HG02973 (cell line): ENCODE results near the gene PNPLA1.

ENCODE experiments used
- ATAC-seq: cut with Tn5 transposase; IDR thresholded peaks from one replicate; pipeline ENCODE4 v1.9.1; 2021; ENCODE audit warnings: moderate library complexity; ENCODE audit not compliant: unreplicated experiment

The PNPLA1 gene

GRCh38 chr6:36246506-36247268 lies 23.2 kb upstream of the PNPLA1 start:
- no peak for ATAC-seq

- ATAC-seq: no peak
Observed at GRCh38 chr6:36247693-36248092, 22.2 kb upstream of the PNPLA1 start.

- ATAC-seq: no peak
Observed at GRCh38 chr6:36248980-36249379, 20.9 kb upstream of the PNPLA1 start.

GRCh38 chr6:36249536-36249935 lies 20.3 kb upstream of the PNPLA1 start:
- ATAC-seq: no peak

GRCh38 chr6:36252005-36252404 lies 17.9 kb upstream of the PNPLA1 start:
- ATAC-seq: no peak

- no peak for ATAC-seq
Observed at GRCh38 chr6:36263390-36264000, 6.4 kb upstream of the PNPLA1 start.

GRCh38 chr6:36265744-36266143 lies 4.1 kb upstream of the PNPLA1 start:
- ATAC-seq: no peak

- ATAC-seq: no peak
Observed at GRCh38 chr6:36266913-36267644, 2.8 kb upstream of the PNPLA1 start.

GRCh38 chr6:36267731-36268477 lies 2.0 kb upstream of the PNPLA1 start:
- ATAC-seq: no peak

GRCh38 chr6:36268478-36269275 lies 1.2 kb upstream of the PNPLA1 start:
- ATAC-seq: no peak

GRCh38 chr6:36272234-36272633 lies 2.4 kb downstream of the PNPLA1 start:
- no peak for ATAC-seq

GRCh38 chr6:36273067-36273466 lies 3.2 kb downstream of the PNPLA1 start:
- no peak for ATAC-seq

- no peak for ATAC-seq
Observed at GRCh38 chr6:36273802-36274514, 4.1 kb downstream of the PNPLA1 start.

GRCh38 chr6:36276581-36277536 lies 7.0 kb downstream of the PNPLA1 start:
- no peak for ATAC-seq

- ATAC-seq: no peak
Observed at GRCh38 chr6:36277946-36278470, 8.1 kb downstream of the PNPLA1 start.

- no peak for ATAC-seq
Observed at GRCh38 chr6:36280467-36280866, 10.6 kb downstream of the PNPLA1 start.

GRCh38 chr6:36280983-36281382 lies 11.1 kb downstream of the PNPLA1 start:
- no peak for ATAC-seq

GRCh38 chr6:36283608-36284007 lies 13.7 kb downstream of the PNPLA1 start:
- no peak for ATAC-seq
